Chondrocyte (in vitro differentiated cells): ENCODE measurements around the gene POTEI. TPM values are rescaled to one million over a fixed set of nuclear protein-coding genes. Genes with fewer than 3 reads are reported as not detected.
"Not testable (repeated sequence)": the region's sequence is repeated elsewhere in the genome, so short reads cannot be mapped to it uniquely, and the experiment has no call there.

Experiments
- DNase-seq: peaks from one replicate; pipeline ENCODE4 v3.0.0; 2021; ENCODE audit warnings: mixed read lengths, low spot score
- H3K27ac Mint-ChIP-seq: one replicate; pipeline ENCODE4 v1.8.0; 2021; ENCODE audit warnings: mild to moderate bottlenecking, moderate library complexity, mixed read lengths; ENCODE audit not compliant: unreplicated experiment
- H3K27me3 Mint-ChIP-seq: 2 replicates; pipeline ENCODE4 v1.8.0; 2021; ENCODE audit warnings: low read depth, mixed read lengths
- H3K36me3 Mint-ChIP-seq: 2 replicates; pipeline ENCODE4 v1.8.0; 2021; ENCODE audit warnings: low read depth, mixed read lengths
- H3K4me1 Mint-ChIP-seq: 2 replicates; pipeline ENCODE4 v1.8.0; 2021; ENCODE audit warnings: low read depth, mild to moderate bottlenecking, mixed read lengths
- H3K4me3 Mint-ChIP-seq: one replicate; pipeline ENCODE4 v1.8.0; 2021; ENCODE audit warnings: mild to moderate bottlenecking, moderate library complexity, mixed read lengths; ENCODE audit not compliant: unreplicated experiment
- H3K9me3 Mint-ChIP-seq: 2 replicates; pipeline ENCODE4 v1.8.0; 2021; ENCODE audit warnings: low read depth, mixed read lengths
- long read RNA-seq: library from polyadenylated mRNA; stranded (forward); transcript quantifications from one replicate; pipeline ENCODE4 v2.0.0, GENCODE V29; 2021
- total RNA-seq: library from RNA; stranded (reverse); gene quantifications from 3 replicates; pipeline ENCODE4 v1.2.1, GENCODE V29; 2021

Gene POTEI
- 0.07 to 1.2 TPM (median 1.0 TPM) in 3 replicates for total RNA-seq
- long read RNA-seq, partial matches to known transcripts = 0 of 1 reads
- long read RNA-seq, other reads (novel, unspliced or antisense) = 1 of 1 reads

GRCh38 chr2:130509228-130509627, at the start of gene POTEI:
Gene POTEI, minus strand, starts transcription at chr2:130509328. Its CDS starts 93 bp downstream, at chr2:130509235.
- H3K4me1 Mint-ChIP-seq, H3K27ac Mint-ChIP-seq, DNase-seq, H3K4me3 Mint-ChIP-seq, H3K9me3 Mint-ChIP-seq, H3K27me3 Mint-ChIP-seq, H3K36me3 Mint-ChIP-seq: not testable (repeated sequence)

GRCh38 chr2:130556441-130556840, 47.3 kb upstream of the POTEI start:
- H3K36me3 Mint-ChIP-seq, H3K9me3 Mint-ChIP-seq, H3K27me3 Mint-ChIP-seq, DNase-seq, H3K27ac Mint-ChIP-seq, H3K4me1 Mint-ChIP-seq, H3K4me3 Mint-ChIP-seq: not testable (repeated sequence)

GRCh38 chr2:130554178-130554577, 45.0 kb upstream of the POTEI start:
- H3K4me3 Mint-ChIP-seq, DNase-seq, H3K27me3 Mint-ChIP-seq, H3K9me3 Mint-ChIP-seq, H3K4me1 Mint-ChIP-seq, H3K27ac Mint-ChIP-seq, H3K36me3 Mint-ChIP-seq: not testable (repeated sequence)

- H3K9me3 Mint-ChIP-seq, H3K36me3 Mint-ChIP-seq, DNase-seq, H3K4me3 Mint-ChIP-seq, H3K4me1 Mint-ChIP-seq, H3K27me3 Mint-ChIP-seq, H3K27ac Mint-ChIP-seq: not testable (repeated sequence)
Measured at GRCh38 chr2:130549475-130549874, 40.3 kb upstream of the POTEI start.

- H3K27me3 Mint-ChIP-seq, H3K9me3 Mint-ChIP-seq: not testable (repeated sequence)
Measured at GRCh38 chr2:130548418-130548817, 39.3 kb upstream of the POTEI start.

GRCh38 chr2:130544978-130545377, 35.9 kb upstream of the POTEI start:
- not testable (repeated sequence) for H3K27ac Mint-ChIP-seq, H3K4me3 Mint-ChIP-seq, H3K4me1 Mint-ChIP-seq, H3K36me3 Mint-ChIP-seq, H3K27me3 Mint-ChIP-seq, H3K9me3 Mint-ChIP-seq, DNase-seq

More at GRCh38 chr2:130548418-130548817, 39.3 kb upstream of the POTEI start:
- H3K27ac Mint-ChIP-seq, H3K4me1 Mint-ChIP-seq, H3K4me3 Mint-ChIP-seq, DNase-seq, H3K36me3 Mint-ChIP-seq: not testable (repeated sequence)

GRCh38 chr2:130543785-130544528, 34.8 kb upstream of the POTEI start:
- not testable (repeated sequence) for H3K9me3 Mint-ChIP-seq, H3K27ac Mint-ChIP-seq, H3K27me3 Mint-ChIP-seq, DNase-seq, H3K36me3 Mint-ChIP-seq, H3K4me3 Mint-ChIP-seq, H3K4me1 Mint-ChIP-seq

- not testable (repeated sequence) for H3K36me3 Mint-ChIP-seq, DNase-seq, H3K27ac Mint-ChIP-seq, H3K27me3 Mint-ChIP-seq, H3K9me3 Mint-ChIP-seq, H3K4me3 Mint-ChIP-seq, H3K4me1 Mint-ChIP-seq
Measured at GRCh38 chr2:130542789-130543188, 33.7 kb upstream of the POTEI start.

GRCh38 chr2:130538271-130538670, 29.1 kb upstream of the POTEI start:
- not testable (repeated sequence) for H3K27me3 Mint-ChIP-seq, H3K36me3 Mint-ChIP-seq, DNase-seq, H3K4me1 Mint-ChIP-seq, H3K27ac Mint-ChIP-seq, H3K4me3 Mint-ChIP-seq, H3K9me3 Mint-ChIP-seq

GRCh38 chr2:130536654-130537053, 27.5 kb upstream of the POTEI start:
- not testable (repeated sequence) for H3K9me3 Mint-ChIP-seq, H3K4me3 Mint-ChIP-seq, H3K4me1 Mint-ChIP-seq, H3K27me3 Mint-ChIP-seq, DNase-seq, H3K27ac Mint-ChIP-seq, H3K36me3 Mint-ChIP-seq

GRCh38 chr2:130531672-130532071, 22.5 kb upstream of the POTEI start:
- not testable (repeated sequence) for H3K9me3 Mint-ChIP-seq, H3K36me3 Mint-ChIP-seq, H3K4me1 Mint-ChIP-seq, H3K4me3 Mint-ChIP-seq, H3K27me3 Mint-ChIP-seq, DNase-seq, H3K27ac Mint-ChIP-seq

GRCh38 chr2:130531225-130531624, 22.1 kb upstream of the POTEI start:
- not testable (repeated sequence) for H3K27me3 Mint-ChIP-seq, H3K27ac Mint-ChIP-seq, H3K36me3 Mint-ChIP-seq, DNase-seq, H3K4me1 Mint-ChIP-seq, H3K4me3 Mint-ChIP-seq, H3K9me3 Mint-ChIP-seq

GRCh38 chr2:130530212-130530611, 21.1 kb upstream of the POTEI start:
- DNase-seq, H3K4me1 Mint-ChIP-seq, H3K27ac Mint-ChIP-seq, H3K9me3 Mint-ChIP-seq, H3K27me3 Mint-ChIP-seq, H3K36me3 Mint-ChIP-seq, H3K4me3 Mint-ChIP-seq: not testable (repeated sequence)
